ENCODE results near the gene USP3. TPM values are rescaled to one million over a fixed set of nuclear protein-coding genes. Genes with fewer than 3 reads are reported as not detected.

The USP3 gene
- total and polyA plus RNA-seq, 2 donors (not counting 3 experiments of a cell fraction or from before 2014, with no cell fraction given) = 18.8 to 52.4 TPM

- H3K4me2 ChIP-seq (ENCODE audit: insufficient read depth, low read length) = peak overlapping the region; percentile 22
- H3K79me2 ChIP-seq (ENCODE audit: control insufficient read depth, insufficient read depth, low read length) = peaks cover 39% of the 10 kb centered on the region
- no peaks in the 10 kb centered on the region for H3K27me3 ChIP-seq (ENCODE audit: control insufficient read depth in 2 of 2, insufficient read depth in 2 of 2, low read length in 2 of 2)
- no peaks in the 10 kb centered on the region for H4K20me1 ChIP-seq (replicated peaks; ENCODE audit: control insufficient read depth, extremely low read depth, insufficient read depth, low read length)
- H3K9me3 ChIP-seq (replicated peaks; ENCODE audit: control insufficient read depth, insufficient read depth, low read length) = no peaks in the 10 kb centered on the region
- peaks cover 9% of the 10 kb centered on the region for H3K4me1 ChIP-seq (ENCODE audit: control insufficient read depth, extremely low read depth, insufficient read depth, low read length)
- ChIA-PET CTCF (interaction anchor here (1.1 to 2.0 kb wide), 8 partner anchors 9 to 78 kb away, joined by 3 to 12 read pairs (median 4); no protein-coding TSS in a partner anchor), POLR2A (interaction anchor here (1.2 to 1.8 kb wide), 2 partner anchors 8 to 9 kb away, joined by 3 to 6 read pairs; no protein-coding TSS in a partner anchor)
- no peak for TF ChIP-seq EZH2 (IDR thresholded peaks at IDR 0.05; ENCODE audit: borderline replicate concordance, low read depth, low read length, severe bottlenecking)
- no peak for TF ChIP-seq CTCF (IDR thresholded peaks at IDR 0.05; ENCODE audit: extremely low read depth in 1 of 2, insufficient read depth in 1 of 2, low read depth in 1 of 2, low read length in 2 of 2)
- TF ChIP-seq FOS (IDR thresholded peaks at IDR 0.05; ENCODE audit: borderline replicate concordance, insufficient read depth, low read length) = no peak
- TF ChIP-seq POLR2A (IDR thresholded peaks at IDR 0.05; ENCODE audit: low read depth, low read length) = no peak
- TF ChIP-seq GATA2 (IDR thresholded peaks at IDR 0.05; ENCODE audit: insufficient read depth, insufficient read length, low read depth, low read length) = no peak
- no peak for TF ChIP-seq JUN (IDR thresholded peaks at IDR 0.05; ENCODE audit: borderline replicate concordance, insufficient read depth, insufficient read length, low read depth)
- TF ChIP-seq MAX (IDR thresholded peaks at IDR 0.05; ENCODE audit: insufficient read depth, insufficient read length) = no peak
- TF ChIP-seq MYC (IDR thresholded peaks at IDR 0.05; ENCODE audit: low read depth, low read length) = no peak
- TF ChIP-seq POLR2AphosphoS5 (IDR thresholded peaks at IDR 0.05; ENCODE audit: insufficient read depth, low read depth, low read length) = no peak
- no peak overlapping the region for H2AFZ ChIP-seq (ENCODE audit: low read depth, low read length)
- no peak overlapping the region for H3K9ac ChIP-seq (replicated peaks; ENCODE audit: extremely low read depth, insufficient read depth, low read length)
- no TSS peak for BruUV-seq (replicated peaks)
- no peaks in the 10 kb centered on the region for H3K9me1 ChIP-seq (replicated peaks; ENCODE audit: control insufficient read depth, extremely low read depth, insufficient read depth, low read length)
- dilution Hi-C loops (cut with MboI; ENCODE audit: extremely low pct_ligation_motif_present, low sequenced_read_pairs) (no loop called here), intact Hi-C loops (cut with micrococcal nuclease) (no loop called here)
- no peaks in the 10 kb centered on the region for H3K36me3 ChIP-seq (ENCODE audit: control insufficient read depth in 2 of 2, extremely low read depth in 1 of 2, insufficient read depth in 2 of 2, low read length in 2 of 2)
- no peak overlapping the region for H3K27ac ChIP-seq (ENCODE audit: insufficient read depth, low read depth, low read length)
- FAIRE-seq (no peak), DNase-seq (ENCODE audit: low read depth, low spot score) (no peak)
- no peak overlapping the region for H3K4me3 ChIP-seq (replicated peaks in 1 of 3; ENCODE audit: insufficient read depth in 1 of 3, low read depth in 1 of 3, low read length in 3 of 3)
Observed at GRCh38 chr15:63544258-63545026, 40.0 kb downstream of the USP3 start.

All from endothelial cell of umbilical vein (primary cell).